OCI-M2 (cell line): ENCODE data around the gene TSPAN5.
"Not testable (repeated sequence)": the region's sequence is repeated elsewhere in the genome, so short reads cannot be mapped to it uniquely, and the experiment has no call there.

ENCODE experiments used
- DNase-seq: peaks from one replicate; lab custom pipeline; 2025; ENCODE audit not compliant: unreplicated experiment; lab: John Stamatoyannopoulos, UW

TSPAN5 gene

GRCh38 chr4:98468709-98469108, 189.7 kb downstream of the TSPAN5 start:
- DNase-seq = no peak

- peak; percentile 8 for DNase-seq
Measured at GRCh38 chr4:98467627-98468072, 190.8 kb downstream of the TSPAN5 start.

DNA sequence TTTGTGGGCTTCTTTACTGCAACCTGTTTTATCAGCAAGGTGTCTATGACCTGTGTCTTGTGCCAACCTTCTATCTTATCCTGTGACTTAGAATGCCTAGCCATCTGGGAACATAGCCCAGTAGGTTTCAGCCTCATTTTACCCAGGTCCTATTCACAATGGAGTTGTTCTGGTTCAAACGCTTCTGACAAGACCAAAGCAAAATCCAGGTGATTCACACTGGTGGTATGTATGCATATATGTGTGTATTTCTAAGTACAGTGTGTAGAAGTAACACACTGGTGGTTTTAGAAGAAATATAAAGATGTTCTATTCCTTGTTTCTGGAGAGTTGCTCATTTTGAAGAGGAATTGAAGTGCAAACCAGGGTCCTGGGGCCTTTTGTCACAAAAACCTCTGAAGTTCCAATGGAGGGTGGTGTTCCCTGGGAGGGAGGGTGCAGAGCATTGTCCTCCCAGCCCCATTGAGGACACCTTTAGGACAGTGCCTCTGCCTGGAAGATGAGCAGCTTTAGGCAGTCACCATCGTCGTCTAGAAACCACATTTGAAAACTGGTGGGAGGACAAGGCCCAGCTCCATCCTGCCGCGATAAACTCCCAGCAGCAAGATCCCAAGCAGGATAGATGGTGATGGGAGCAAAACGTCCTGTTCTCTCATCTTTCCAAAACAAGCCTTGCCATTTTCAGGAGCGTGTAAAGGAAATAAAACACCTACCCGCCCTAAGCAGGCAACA, 191.4 kb downstream of the TSPAN5 start:
- DNase-seq = no peak

GRCh38 chr4:98462487-98462886, 195.9 kb downstream of the TSPAN5 start:
- no peak for DNase-seq

DNA sequence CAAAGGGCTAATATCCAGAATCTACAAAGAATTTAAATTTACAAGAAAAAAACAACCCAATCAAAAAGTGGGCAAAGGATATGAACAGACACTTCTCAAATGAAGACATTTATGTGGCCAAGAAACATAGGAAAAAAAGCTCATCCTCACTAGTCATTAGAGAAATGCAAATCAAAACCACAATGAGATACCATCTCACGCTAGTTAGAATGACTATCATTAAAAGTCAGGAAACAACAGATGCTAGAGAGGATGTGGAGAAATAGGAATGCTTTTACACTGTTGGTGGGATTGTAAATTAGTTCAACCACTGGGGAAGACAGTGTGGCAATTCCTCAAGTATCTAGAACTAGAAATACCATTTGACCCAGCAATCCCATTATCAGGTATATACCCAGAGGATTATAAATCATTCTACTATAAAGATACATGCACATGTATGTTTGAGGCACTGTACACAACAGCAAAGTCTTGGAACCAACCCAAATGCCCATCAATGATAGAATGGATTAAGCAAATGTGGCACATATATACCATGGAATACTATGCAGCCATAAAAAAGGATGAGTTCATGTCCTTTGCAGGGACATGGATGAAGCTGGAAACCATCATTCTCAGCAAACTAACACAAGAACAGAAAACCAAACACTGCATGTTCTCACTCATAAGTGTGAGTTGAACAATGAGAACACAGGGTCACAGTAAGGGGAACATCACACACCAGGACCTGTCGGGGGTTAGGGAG, 197.1 kb downstream of the TSPAN5 start:
- DNase-seq = not testable (repeated sequence)

GRCh38 chr4:98457422-98457821, 201.0 kb downstream of the TSPAN5 start:
- not testable (repeated sequence) for DNase-seq

GRCh38 chr4:98452091-98452490, 206.3 kb downstream of the TSPAN5 start:
- no peak for DNase-seq

GRCh38 chr4:98448908-98449307, 209.5 kb downstream of the TSPAN5 start:
- no peak for DNase-seq

DNA sequence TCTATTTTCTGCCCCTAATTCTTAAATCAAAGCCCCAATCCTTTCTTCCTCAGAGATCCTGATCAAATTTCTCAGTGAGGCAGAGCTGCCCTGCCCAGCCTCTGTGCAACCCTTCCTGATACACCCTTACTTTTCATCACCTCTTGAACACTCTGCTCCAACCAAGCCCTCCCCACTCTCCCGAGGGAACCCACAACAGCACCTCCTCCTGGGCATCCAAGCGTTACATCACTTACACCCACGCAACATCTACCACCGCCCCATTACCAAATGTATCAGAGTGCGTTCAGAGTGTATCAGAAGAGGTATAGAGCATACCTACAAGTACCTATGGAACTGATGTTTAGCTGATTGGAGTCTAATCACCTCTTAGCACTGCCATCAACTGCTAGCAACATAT, 210.8 kb downstream of the TSPAN5 start:
- no peak for DNase-seq

GRCh38 chr4:98446499-98447375, 211.7 kb downstream of the TSPAN5 start:
- DNase-seq = no peak

GRCh38 chr4:98444371-98444770, 214.0 kb downstream of the TSPAN5 start:
- DNase-seq = no peak

DNA sequence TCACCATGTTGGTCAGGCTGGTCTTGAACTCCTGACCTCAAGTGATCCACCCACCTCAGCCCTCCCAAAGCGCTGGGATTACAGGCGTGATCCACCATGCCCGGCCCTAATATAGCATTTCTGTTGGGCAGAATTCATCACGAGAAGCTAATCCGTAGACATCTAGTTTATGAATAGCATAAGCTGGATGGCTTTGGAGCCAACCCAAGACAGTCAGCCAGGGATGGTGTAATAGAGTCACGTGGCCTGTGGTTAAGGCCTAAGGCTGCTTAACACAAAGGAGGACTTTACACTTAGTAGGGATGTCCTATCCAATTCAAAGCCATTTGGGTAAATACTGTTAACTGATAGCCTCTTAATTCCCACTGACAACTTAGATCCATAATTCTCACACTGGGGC, 223.6 kb downstream of the TSPAN5 start:
- no peak for DNase-seq

- no peak for DNase-seq
Measured at GRCh38 chr4:98433691-98434090, 224.7 kb downstream of the TSPAN5 start.

- DNase-seq = no peak
Measured at GRCh38 chr4:98430708-98431403, 227.6 kb downstream of the TSPAN5 start.

DNA sequence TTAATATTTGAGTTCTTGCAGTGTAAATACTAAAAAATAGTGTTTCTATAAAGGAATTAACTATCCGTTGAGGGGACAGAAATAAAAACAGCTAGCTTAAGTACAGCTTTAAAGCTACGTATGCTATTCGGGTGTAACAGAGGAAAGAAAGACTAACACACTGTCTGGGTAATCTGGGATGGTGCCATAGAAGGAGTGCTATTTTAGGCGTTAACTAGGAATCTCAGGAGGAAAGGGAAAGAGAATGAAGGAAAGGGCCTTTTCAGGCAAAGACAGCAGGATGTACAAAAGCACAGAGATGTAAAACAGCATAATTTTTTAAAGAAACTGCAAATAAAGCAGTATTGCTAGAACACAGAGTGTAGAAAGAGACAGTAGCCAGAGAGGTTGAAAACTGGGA, 235.4 kb downstream of the TSPAN5 start:
- DNase-seq = no peak

DNA sequence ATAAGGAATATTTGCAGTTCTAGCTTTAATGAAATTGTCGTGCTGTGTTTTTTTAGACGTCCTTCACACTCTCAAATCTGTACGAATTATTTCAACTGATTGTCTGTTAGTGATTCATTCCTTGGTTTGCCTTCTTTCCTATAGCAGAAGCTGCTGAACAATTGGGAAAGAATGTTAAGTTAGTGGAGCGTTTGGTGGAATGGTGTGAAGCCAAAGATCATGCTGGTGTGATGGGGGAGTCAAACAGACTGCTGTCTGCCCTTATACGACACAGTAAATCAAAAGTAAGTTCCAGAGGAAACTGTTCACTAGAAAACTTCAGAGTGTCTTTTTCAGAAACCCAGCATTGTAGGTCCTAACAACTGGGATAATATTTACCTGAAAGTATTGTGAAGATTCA, 237.3 kb downstream of the TSPAN5 start:
- no peak for DNase-seq
